HG02981 (cell line): ENCODE data around the gene MYO9A.
"Not testable (repeated sequence)": the region's sequence is repeated elsewhere in the genome, so short reads cannot be mapped to it uniquely, and the experiment has no call there.

Experiments used
- ATAC-seq: cut with Tn5 transposase; IDR thresholded peaks from one replicate; pipeline ENCODE4 v1.9.1; 2021; ENCODE audit warnings: mild to moderate bottlenecking, moderate library complexity; ENCODE audit not compliant: unreplicated experiment

MYO9A gene

GRCh38 chr15:72092691-72093090, 25.3 kb downstream of the MYO9A start:
- ATAC-seq: no peak

- ATAC-seq: no peak
Measured at GRCh38 chr15:72092006-72092405, 25.9 kb downstream of the MYO9A start.

GRCh38 chr15:72086920-72087648, 30.9 kb downstream of the MYO9A start:
- no peak for ATAC-seq

GRCh38 chr15:72086010-72086697, 31.8 kb downstream of the MYO9A start:
- no peak for ATAC-seq

- no peak for ATAC-seq
Measured at GRCh38 chr15:72082176-72082575, 35.8 kb downstream of the MYO9A start.

GRCh38 chr15:72078887-72079286, 39.1 kb downstream of the MYO9A start:
- ATAC-seq: peak; percentile 94

GRCh38 chr15:72077950-72078349, 40.0 kb downstream of the MYO9A start:
- no peak for ATAC-seq

GRCh38 chr15:72074335-72075060, 43.5 kb downstream of the MYO9A start:
- ATAC-seq: no peak

GRCh38 chr15:72071448-72071825, 46.5 kb downstream of the MYO9A start:
- ATAC-seq: not testable (repeated sequence)

- ATAC-seq: no peak
Measured at GRCh38 chr15:72070817-72071447, 47.0 kb downstream of the MYO9A start.

- no peak for ATAC-seq
Measured at GRCh38 chr15:72068856-72069255, 49.1 kb downstream of the MYO9A start.

GRCh38 chr15:72065801-72066200, 52.1 kb downstream of the MYO9A start:
- no peak for ATAC-seq

GRCh38 chr15:72063186-72063585, 54.8 kb downstream of the MYO9A start:
- no peak for ATAC-seq

- no peak for ATAC-seq
Measured at GRCh38 chr15:72062319-72062718, 55.6 kb downstream of the MYO9A start.

GRCh38 chr15:72060687-72061250, 57.2 kb downstream of the MYO9A start:
- no peak for ATAC-seq

- ATAC-seq: no peak
Measured at GRCh38 chr15:72058585-72058984, 59.4 kb downstream of the MYO9A start.

- ATAC-seq: no peak
Measured at GRCh38 chr15:72057548-72058091, 60.3 kb downstream of the MYO9A start.

GRCh38 chr15:72056217-72056616, 61.7 kb downstream of the MYO9A start:
- not testable (repeated sequence) for ATAC-seq

GRCh38 chr15:72053297-72053696, 64.7 kb downstream of the MYO9A start:
- ATAC-seq: not testable (repeated sequence)

- no peak for ATAC-seq
Measured at GRCh38 chr15:72050700-72051099, 67.2 kb downstream of the MYO9A start.

GRCh38 chr15:72047020-72047419, 70.9 kb downstream of the MYO9A start:
- ATAC-seq: no peak
